OCI-LY7 (cell line): ENCODE results near the gene DIS3L. TPM values are rescaled to one million over a fixed set of nuclear protein-coding genes. Genes with fewer than 3 reads are reported as not detected.
"Not testable (repeated sequence)": the region's sequence is repeated elsewhere in the genome, so short reads cannot be mapped to it uniquely, and the experiment has no call there.

Experiments
- BruUV-seq: library from RNA; stranded (reverse); fragments of 400-500 nt; replicated peaks from 2 replicates; lab custom pipeline; 2021; lab: Mats Ljungman, UMichigan
- CTCF ChIA-PET: fragments of 300-600 bp; sonication (Branson Sonifier 250); formaldehyde crosslinking; loops from one replicate; lab custom pipeline; 2022; ENCODE audit warnings: antibody characterized with exemption; ENCODE audit not compliant: unreplicated experiment; lab: Charles Lee
- POLR2A ChIA-PET: fragments of 300-600 bp; sonication (Branson Sonifier 250); formaldehyde crosslinking; loops from one replicate; lab custom pipeline; 2022; ENCODE audit warnings: antibody characterized with exemption; lab: Charles Lee
- DNase-seq: peaks from one replicate; pipeline ENCODE4 v3.0.0-alpha.2; 2015; ENCODE audit warnings: low spot score
- H2AFZ ChIP-seq: fragments of 200-600 bp; sonication (generic), shearing (Covaris generic); 2 replicates; pipeline ENCODE4 v1.6.1; 2014; ENCODE audit warnings: mild to moderate bottlenecking, antibody characterized with exemption, low read length, moderate library complexity
- H3K27ac ChIP-seq: fragments of 200-600 bp; sonication (generic); 2 replicates; pipeline ENCODE4 v1.5.1; 2014; ENCODE audit warnings: mixed run types, low read depth, mild to moderate bottlenecking, moderate library complexity, low read length, inconsistent platforms; ENCODE audit not compliant: poor library complexity, severe bottlenecking
- H3K36me3 ChIP-seq: fragments of 200-600 bp; sonication (generic); 2 replicates; pipeline ENCODE4 v1.6.1; 2014; ENCODE audit warnings: mild to moderate bottlenecking, antibody characterized with exemption, low read length, moderate library complexity, mixed read lengths; ENCODE audit not compliant: insufficient read depth
- H3K4me1 ChIP-seq: fragments of 200-600 bp; sonication (generic); 2 replicates; pipeline ENCODE4 v1.5.1; 2014; ENCODE audit warnings: mild to moderate bottlenecking, low read length; ENCODE audit not compliant: insufficient read depth, poor library complexity, severe bottlenecking
- H3K4me2 ChIP-seq: fragments of 200-600 bp; sonication (generic); 2 replicates; pipeline ENCODE4 v1.6.1; 2014; ENCODE audit warnings: mild to moderate bottlenecking, low read length
- H3K4me3 ChIP-seq: fragments of 200-600 bp; sonication (generic); 2 replicates; pipeline ENCODE4 v1.5.1; 2014; ENCODE audit warnings: mild to moderate bottlenecking, low read depth, low read length; ENCODE audit not compliant: poor library complexity, severe bottlenecking
- H3K79me2 ChIP-seq: fragments of 200-600 bp; sonication (generic); 2 replicates; pipeline ENCODE4 v1.6.1; 2016; ENCODE audit warnings: low read depth, mild to moderate bottlenecking, low read length, moderate library complexity, mixed read lengths; ENCODE audit not compliant: insufficient read depth
- H3K9me2 ChIP-seq: fragments of 200-600 bp; sonication (generic); 2 replicates; pipeline ENCODE4 v1.6.1; 2016; ENCODE audit warnings: mild to moderate bottlenecking, low read length, mixed read lengths; ENCODE audit not compliant: insufficient read depth
- H3K9me3 ChIP-seq: fragments of 200-600 bp; sonication (generic); 2 replicates; pipeline ENCODE4 v1.6.1; 2014; ENCODE audit warnings: mild to moderate bottlenecking, mixed run types, low read length, mixed read lengths
- H4K20me1 ChIP-seq: fragments of 200-600 bp; sonication (generic); 2 replicates; pipeline ENCODE4 v1.6.1; 2014; ENCODE audit warnings: mild to moderate bottlenecking, antibody characterized with exemption, low read length, moderate library complexity, mixed read lengths; ENCODE audit not compliant: insufficient read depth
- CTCF ChIP-seq: fragments of 200-600 bp; sonication (generic); conservative IDR thresholded peaks from 2 replicates; pipeline ENCODE4 v1.5.1; 2014; ENCODE audit warnings: mild to moderate bottlenecking, antibody characterized with exemption, low read length, moderate library complexity, mixed read lengths
- EZH2phosphoT487 ChIP-seq: fragments of 200-600 bp; sonication (generic); IDR thresholded peaks from 2 replicates; pipeline ENCODE4 v1.6.1; 2018; ENCODE audit warnings: low read depth, borderline replicate concordance, mild to moderate bottlenecking, mixed run types, antibody characterized with exemption, low read length, moderate library complexity, mixed read lengths
- intact Hi-C: fragments of 100-400 bp; cut with micrococcal nuclease; formaldehyde crosslinking; loops from one replicate; pipeline ENCODE4 v1.10.0; 2022; ENCODE audit not compliant: unreplicated experiment
- total RNA-seq, 2 experiments: library from RNA; depleted of rRNA in 1 of 2; stranded (reverse); fragments of >200 nt in 1 of 2; shearing (Covaris generic) in 1 of 2; gene quantifications; 2 replicates each; pipeline ENCODE4 v1.2.3, GENCODE V29; 2014 to 2022

Gene DIS3L
- total RNA-seq, 2 experiments from 2014 or later = 33.9 to 67.6 TPM

- peaks cover 38% of the 10 kb centered on the region for H3K4me1 ChIP-seq
- peak overlapping the region; percentile 60 for H3K4me2 ChIP-seq
- ChIA-PET POLR2A (interaction anchor here (0.7 kb wide), 1 partner anchor 183 kb away, joined by 3 read pairs; no protein-coding TSS in a partner anchor), CTCF (no interaction called here)
- H3K36me3 ChIP-seq = no peaks in the 10 kb centered on the region
- H4K20me1 ChIP-seq = no peaks in the 10 kb centered on the region
- no TSS peak for BruUV-seq
- peak; percentile 22; the same call in 1 of the 2 replicates for TF ChIP-seq CTCF
- no peak for TF ChIP-seq EZH2phosphoT487
- peak overlapping the region; percentile 85 for H3K27ac ChIP-seq
- H2AFZ ChIP-seq = peak overlapping the region; percentile 89
- no peaks in the 10 kb centered on the region for H3K9me2 ChIP-seq
- peak overlapping the region; percentile 31 for H3K4me3 ChIP-seq
- peaks cover 16% of the 10 kb centered on the region for H3K79me2 ChIP-seq
- DNase-seq = peak; percentile 59
- H3K9me3 ChIP-seq = peaks cover 5% of the 10 kb centered on the region; the same call in 1 of the 2 replicates
- intact Hi-C loops = loop anchor here (5.0 to 10.0 kb wide), 2 partner anchors 138 to 205 kb away; partner anchors contain the start of gene SNAPC5
Observed at GRCh38 chr15:66359740-66360139, 66.4 kb downstream of the DIS3L start.

- BruUV-seq, H3K79me2 ChIP-seq, DNase-seq, H3K9me3 ChIP-seq, H2AFZ ChIP-seq, H3K36me3 ChIP-seq, H3K4me3 ChIP-seq, H3K4me2 ChIP-seq, H3K9me2 ChIP-seq, H4K20me1 ChIP-seq, H3K27ac ChIP-seq, CTCF ChIA-PET, intact Hi-C loops: not testable (repeated sequence)
- POLR2A ChIA-PET = interaction anchor here (0.7 kb wide), 1 partner anchor 70 kb away, joined by 4 read pairs; no protein-coding TSS in a partner anchor
- peaks cover 27% of the 10 kb centered on the region for H3K4me1 ChIP-seq
Observed at GRCh38 chr15:66361745-66362460, 68.5 kb downstream of the DIS3L start.

- no TSS peak for BruUV-seq
- CTCF ChIA-PET = no interaction called here
- intact Hi-C loops = no loop called here
- Histone ChIP-seq H3K9me3 (peaks cover 5% of the 10 kb centered on the region; the same call in 1 of the 2 replicates), H3K79me2 (no peaks in the 10 kb centered on the region), H3K9me2 (no peaks in the 10 kb centered on the region), H3K4me3 (no peak overlapping the region), H3K4me1 (peaks cover 21% of the 10 kb centered on the region), H3K36me3 (no peaks in the 10 kb centered on the region), H4K20me1 (no peaks in the 10 kb centered on the region), H2AFZ (no peak overlapping the region), H3K4me2 (no peak overlapping the region), H3K27ac (no peak overlapping the region)
- TF ChIP-seq EZH2phosphoT487 (no peak), CTCF (no peak)
- POLR2A ChIA-PET = no interaction called here
- DNase-seq = no peak
Observed at GRCh38 chr15:66362776-66363175, 69.4 kb downstream of the DIS3L start.
